A549 (cell line): ENCODE results near the gene ZFPL1.

ENCODE experiments used
- BCL3 ChIP-seq: fragments of >200 bp; sonication (Bioruptor Twin); formaldehyde crosslinking; IDR thresholded peaks from 3 replicates; pipeline ENCODE4 v1.6.1; 2016
- CTCF ChIP-seq: fragments of >200 bp; sonication (Bioruptor Twin); formaldehyde crosslinking; IDR thresholded peaks from 3 replicates; pipeline ENCODE4 v1.5.1; 2016
- POLR2A ChIP-seq: IDR thresholded peaks from 2 replicates; pipeline ENCODE4 v1.6.1; 2012; ENCODE audit warnings: mild to moderate bottlenecking, low read length
- USF2 ChIP-seq: fragments of 450-650 bp; IDR thresholded peaks from 2 replicates; pipeline ENCODE4 v1.6.1; 2014; ENCODE audit warnings: antibody characterized with exemption
- ZFP36 ChIP-seq: fragments of 450-650 bp; IDR thresholded peaks from 2 replicates; pipeline ENCODE4 v1.6.1; 2014; ENCODE audit warnings: borderline replicate concordance; ENCODE audit not compliant: partially characterized antibody

GRCh38 chr11:65072631-65072966, 11.4 kb upstream of the ZFPL1 start:
- TF ChIP-seq POLR2A (no peak), ZFP36 (no peak), CTCF (no peak), USF2 (no peak), BCL3 (no peak)
